ENCODE measurements around the gene DLG5.

GRCh38 chr10:77894058-77894457 lies 32.5 kb downstream of the DLG5 start:
- TF ChIP-seq CTCF (IDR thresholded peaks at IDR 0.05), result no peak
- TF ChIP-seq POLR2A (IDR thresholded peaks at IDR 0.05), result no peak

Measured in prostate gland (tissue), 2 donors.